GM12873 (cell line): Measurements from ENCODE around the gene WNT9B.

Experiments
- TF ChIP-seq, protein P1 (sequence below): IDR thresholded peaks from 2 replicates; pipeline ENCODE4 v1.5.1; 2012; ENCODE audit warnings: low read depth, mild to moderate bottlenecking, moderate library complexity, low read length, control low read depth; ENCODE audit not compliant: insufficient read depth; ENCODE audit errors: missing control alignments

WNT9B gene

GRCh38 chr17:46885415-46886309 lies 34.3 kb downstream of the WNT9B start:
- TF ChIP-seq, protein P1, sequence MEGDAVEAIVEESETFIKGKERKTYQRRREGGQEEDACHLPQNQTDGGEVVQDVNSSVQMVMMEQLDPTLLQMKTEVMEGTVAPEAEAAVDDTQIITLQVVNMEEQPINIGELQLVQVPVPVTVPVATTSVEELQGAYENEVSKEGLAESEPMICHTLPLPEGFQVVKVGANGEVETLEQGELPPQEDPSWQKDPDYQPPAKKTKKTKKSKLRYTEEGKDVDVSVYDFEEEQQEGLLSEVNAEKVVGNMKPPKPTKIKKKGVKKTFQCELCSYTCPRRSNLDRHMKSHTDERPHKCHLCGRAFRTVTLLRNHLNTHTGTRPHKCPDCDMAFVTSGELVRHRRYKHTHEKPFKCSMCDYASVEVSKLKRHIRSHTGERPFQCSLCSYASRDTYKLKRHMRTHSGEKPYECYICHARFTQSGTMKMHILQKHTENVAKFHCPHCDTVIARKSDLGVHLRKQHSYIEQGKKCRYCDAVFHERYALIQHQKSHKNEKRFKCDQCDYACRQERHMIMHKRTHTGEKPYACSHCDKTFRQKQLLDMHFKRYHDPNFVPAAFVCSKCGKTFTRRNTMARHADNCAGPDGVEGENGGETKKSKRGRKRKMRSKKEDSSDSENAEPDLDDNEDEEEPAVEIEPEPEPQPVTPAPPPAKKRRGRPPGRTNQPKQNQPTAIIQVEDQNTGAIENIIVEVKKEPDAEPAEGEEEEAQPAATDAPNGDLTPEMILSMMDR: no peak

DNA sequence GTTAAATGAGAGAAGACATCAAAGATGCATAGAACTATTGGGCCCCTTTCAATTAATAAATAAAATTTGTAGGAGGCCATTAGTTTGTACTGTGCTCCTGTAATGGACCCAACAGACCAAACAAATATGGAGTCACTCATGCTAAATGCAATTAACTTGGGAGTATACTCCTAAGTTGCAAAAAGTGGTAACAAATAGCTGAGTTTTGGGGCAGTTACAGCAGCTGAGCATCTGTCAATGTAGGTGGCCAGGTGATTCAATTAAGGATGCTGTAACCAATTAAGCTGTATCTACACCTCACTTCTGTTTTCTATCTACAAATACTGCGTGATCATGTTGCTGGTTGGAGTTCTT lies 34.9 kb downstream of the WNT9B start:
- TF ChIP-seq, protein P1: no peak

DNA sequence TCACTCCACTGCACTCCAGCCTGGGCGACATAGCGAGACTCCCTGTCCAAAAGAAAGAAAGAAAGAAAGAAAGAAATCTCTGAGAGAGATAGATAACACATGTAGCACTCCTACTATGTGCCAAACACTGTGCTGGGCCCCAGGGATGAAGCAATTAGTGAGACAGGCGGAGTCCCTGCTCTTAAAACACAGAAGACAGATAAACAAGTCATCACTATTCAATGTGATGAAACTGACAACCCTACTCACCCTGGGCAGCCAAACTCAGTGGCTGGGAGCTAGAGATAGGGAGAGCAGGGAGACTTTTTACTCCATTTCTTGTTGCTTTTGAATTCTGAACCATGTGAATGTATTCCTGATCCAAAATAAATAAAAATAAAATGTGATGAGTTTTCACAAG lies 36.3 kb downstream of the WNT9B start:
- TF ChIP-seq, protein P1: no peak

DNA sequence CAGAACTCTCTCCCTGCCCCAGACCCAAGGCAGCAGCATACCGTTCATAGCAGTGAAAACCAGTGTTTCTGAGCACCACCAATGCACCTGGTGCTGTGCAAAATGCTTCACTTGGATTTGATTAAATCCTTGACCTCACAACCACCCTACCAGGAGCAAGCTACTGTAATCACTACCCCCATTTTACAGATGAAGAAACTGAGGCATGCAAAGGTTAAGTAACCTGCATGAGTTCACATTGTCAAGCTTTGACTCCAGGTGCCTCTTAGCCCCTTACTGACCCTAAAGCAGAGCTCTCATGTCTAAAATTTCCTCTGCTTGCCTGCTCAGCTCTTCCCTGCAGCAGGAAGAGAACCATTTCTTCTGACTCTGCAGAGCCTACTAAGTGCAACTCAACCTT lies 37.3 kb downstream of the WNT9B start:
- TF ChIP-seq, protein P1: no peak

GRCh38 chr17:46889519-46889918 lies 38.1 kb downstream of the WNT9B start:
- TF ChIP-seq, protein P1: no peak

GRCh38 chr17:46889992-46890564 lies 38.7 kb downstream of the WNT9B start:
- TF ChIP-seq, protein P1: no peak

- TF ChIP-seq, protein P1: no peak
Observed at GRCh38 chr17:46890638-46891037, 39.3 kb downstream of the WNT9B start.
